Prostate gland (tissue), 2 donors: ENCODE data around the gene ADORA2A. TPM values are rescaled to one million over a fixed set of nuclear protein-coding genes. Genes with fewer than 3 reads are reported as not detected.

Source experiments
- DNase-seq: peaks from one replicate; pipeline ENCODE4 v3.0.0-alpha.2; 2019; ENCODE audit warnings: low spot score
- H3K27ac ChIP-seq, 2 donors: fragments of 200-600 bp; sonication (generic); 2 replicates each; pipeline ENCODE4 v1.5.1; 2017 to 2019
- H3K27me3 ChIP-seq: fragments of 200-600 bp; sonication (generic); replicated peaks from 2 replicates; pipeline ENCODE4 v1.5.1; 2019; ENCODE audit not compliant: insufficient read depth
- H3K36me3 ChIP-seq, 2 donors: fragments of 200-600 bp; sonication (generic); 1 replicate in 1 of 2; 2 replicates in 1 of 2; pipeline versions ENCODE4 v1.5.1 to v1.8.1; 2017 to 2019
- H3K4me1 ChIP-seq: fragments of 200-600 bp; sonication (generic); replicated peaks from 2 replicates; pipeline ENCODE4 v1.5.1; 2019
- H3K4me3 ChIP-seq, 2 donors: fragments of 200-600 bp; sonication (generic); 2 replicates each; pipeline ENCODE4 v1.5.1; 2017 to 2019
- H3K9me3 ChIP-seq: fragments of 200-600 bp; sonication (generic); 2 replicates; pipeline ENCODE4 v1.5.1; 2017
- CTCF ChIP-seq, 4 experiments: fragments of 200-600 bp in 2 of 4; fragments of 450-650 bp in 2 of 4; sonication (generic) in 2 of 4; IDR thresholded peaks; 1 replicate in 3 of 4; 2 replicates in 1 of 4; pipeline ENCODE4 v1.5.1; 2016 to 2019; ENCODE audit warnings: antibody characterized with exemption in 4 of 4, mild to moderate bottlenecking in 2 of 4, moderate library complexity in 2 of 4
- POLR2A ChIP-seq: fragments of 450-650 bp; IDR thresholded peaks from one replicate; pipeline ENCODE4 v1.6.1; 2016; ENCODE audit warnings: antibody characterized with exemption, mild to moderate bottlenecking
- POLR2AphosphoS5 ChIP-seq: sonication (generic); formaldehyde crosslinking; IDR thresholded peaks from one replicate; pipeline ENCODE4 v1.6.1; 2017; ENCODE audit warnings: antibody characterized with exemption
- WGBS: methylation state at CpG from one replicate; pipeline ENCODE4 v1.1.5; 2018; 5-methylcytosine and 5-hydroxymethylcytosine counted together
- intact Hi-C: fragments of 100-400 bp; cut with DNase I; formaldehyde crosslinking; loops from one replicate; pipeline ENCODE4 v1.14.2; 2022
- total RNA-seq, 2 donors: library from RNA; depleted of rRNA; stranded (reverse); fragments of >200 nt; gene quantifications; one replicate each; pipeline ENCODE4 v1.1.0, GENCODE V29; 2016

ADORA2A gene
- total RNA-seq, 2 donors from 2014 or later, result 2.1 to 3.7 TPM

DNA sequence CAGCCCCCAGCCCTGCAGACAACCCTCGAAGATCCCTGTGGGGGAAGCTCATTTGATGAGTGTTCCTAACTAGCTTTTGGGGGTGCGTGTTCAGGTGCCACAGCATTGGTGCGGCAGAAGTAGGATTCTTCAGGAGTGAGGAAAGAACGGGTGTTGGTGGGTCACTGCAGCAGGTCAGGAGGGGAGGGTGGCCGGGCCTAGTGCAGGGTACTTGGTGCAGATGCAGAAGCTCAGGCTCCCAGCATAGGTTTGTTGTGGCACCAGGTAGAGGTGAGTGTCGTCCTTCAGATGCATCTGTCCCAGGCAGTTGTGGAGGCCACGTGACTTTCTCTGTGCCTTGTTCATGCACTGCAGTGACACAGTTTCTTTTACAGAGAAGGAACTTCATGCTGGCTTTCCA, 15.1 kb upstream of the ADORA2A start:
- peaks cover 6 to 11% of the 10 kb centered on the region in 2 donors for H3K36me3 ChIP-seq

DNA sequence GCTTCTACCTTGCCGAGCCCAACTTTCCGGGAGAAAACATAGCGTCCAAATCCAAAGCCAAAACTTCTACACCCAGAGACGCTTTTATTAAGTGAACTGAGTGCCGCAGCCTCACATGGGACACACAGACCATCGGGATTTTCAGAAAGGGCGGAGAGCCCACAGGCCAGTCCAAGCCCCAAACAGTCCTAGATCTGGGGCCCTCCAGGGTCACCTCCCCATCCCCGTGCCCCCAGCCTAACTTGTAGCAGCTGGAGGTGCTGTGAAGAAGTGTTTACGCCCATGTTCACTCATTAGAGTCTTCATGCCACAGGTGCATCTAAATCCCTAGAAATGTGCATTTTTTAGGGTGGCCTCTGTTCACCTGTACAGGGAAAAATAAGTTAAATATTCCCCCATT, 14.1 kb upstream of the ADORA2A start:
- intact Hi-C loops, result loop anchor here (10.0 kb wide), 2 partner anchors 88 to 128 kb away; no protein-coding TSS in a partner anchor
- WGBS, result 94% methylated on average over 9 of the region's 9 CpGs

More for the DNA sequence above, 15.1 kb upstream of the ADORA2A start:
- DNase-seq, result no peak
- Histone ChIP-seq H3K27ac (no peak overlapping the region), H3K4me1 (no peaks in the 10 kb centered on the region), H3K4me3 (no peak overlapping the region), H3K9me3 (no peaks in the 10 kb centered on the region), H3K27me3 (no peaks in the 10 kb centered on the region)
- TF ChIP-seq POLR2A (no peak), POLR2AphosphoS5 (no peak), CTCF (IDR thresholded peaks at IDR 0.05) (no peak)
- WGBS, result 86% methylated on average over 7 of the region's 7 CpGs
- intact Hi-C loops, result loop anchor here (10.0 kb wide), 2 partner anchors 87 to 127 kb away; no protein-coding TSS in a partner anchor

GRCh38 chr22:24413736-24414385, 13.5 kb upstream of the ADORA2A start:
- Histone ChIP-seq H3K9me3 (no peaks in the 10 kb centered on the region), H3K4me1 (no peaks in the 10 kb centered on the region), H3K27ac (no peak overlapping the region), H3K4me3 (no peak overlapping the region), H3K27me3 (no peaks in the 10 kb centered on the region), H3K36me3 (peaks cover 6 to 11% of the 10 kb centered on the region in 2 donors)
- 76% methylated on average over 18 of the region's 18 CpGs for WGBS
- intact Hi-C loops, result loop anchor here (10.0 kb wide), 2 partner anchors 89 to 129 kb away; no protein-coding TSS in a partner anchor
- no peak for TF ChIP-seq CTCF (IDR thresholded peaks at IDR 0.05)
- no peak for TF ChIP-seq POLR2A
- no peak for TF ChIP-seq POLR2AphosphoS5
- no peak for DNase-seq

More for the DNA sequence above, 14.1 kb upstream of the ADORA2A start:
- Histone ChIP-seq H3K4me3 (no peak overlapping the region), H3K27ac (no peak overlapping the region), H3K9me3 (no peaks in the 10 kb centered on the region), H3K4me1 (no peaks in the 10 kb centered on the region), H3K36me3 (peaks cover 6 to 11% of the 10 kb centered on the region in 2 donors), H3K27me3 (no peaks in the 10 kb centered on the region)
- DNase-seq, result no peak
- no peak for TF ChIP-seq POLR2AphosphoS5
- no peak for TF ChIP-seq CTCF (IDR thresholded peaks at IDR 0.05)
- TF ChIP-seq POLR2A, result no peak

- intact Hi-C loops, result loop anchor here (10.0 kb wide), 2 partner anchors 90 to 130 kb away; no protein-coding TSS in a partner anchor
- 88% methylated on average over 21 of the region's 21 CpGs for WGBS
- no peaks in the 10 kb centered on the region for H3K4me1 ChIP-seq
- H3K9me3 ChIP-seq, result no peaks in the 10 kb centered on the region
- H3K36me3 ChIP-seq, result peaks cover 6 to 11% of the 10 kb centered on the region in 2 donors
- no peak overlapping the region for H3K4me3 ChIP-seq
- TF ChIP-seq POLR2A (no peak), POLR2AphosphoS5 (no peak), CTCF (IDR thresholded peaks at IDR 0.05) (no peak)
- DNase-seq, result no peak
- no peak overlapping the region for H3K27ac ChIP-seq
- H3K27me3 ChIP-seq, result no peaks in the 10 kb centered on the region
Observed at GRCh38 chr22:24414523-24414922, 12.9 kb upstream of the ADORA2A start.
